ENCODE results near the gene KCNN1. TPM values are rescaled to one million over a fixed set of nuclear protein-coding genes. Genes with fewer than 3 reads are reported as not detected.

KCNN1 gene
- total RNA-seq, 6 experiments from 2014 or later, result not detected

DNA sequence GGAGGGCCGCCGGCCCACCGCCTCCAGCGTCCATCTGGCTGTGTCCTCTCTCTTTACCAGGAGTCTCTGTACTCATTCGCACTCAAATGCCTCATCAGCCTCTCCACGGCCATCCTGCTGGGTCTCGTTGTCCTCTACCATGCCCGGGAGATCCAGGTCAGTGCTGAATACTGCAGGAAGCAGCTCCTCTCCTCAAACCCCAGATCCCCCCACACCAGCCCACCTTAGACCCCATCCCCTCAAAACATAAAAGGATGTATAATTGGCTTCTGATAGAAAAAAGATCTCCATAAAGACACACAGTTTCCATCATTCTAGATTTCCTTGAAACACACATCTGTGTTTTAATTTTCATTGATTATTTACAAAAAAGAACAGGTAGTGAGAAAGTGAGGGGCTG, 8.1 kb downstream of the KCNN1 start:
- Mint-ChIP-seq H3K4me3 (no peak overlapping the region), H3K4me1 (ENCODE audit: low read depth) (no peaks in the 10 kb centered on the region), H3K36me3 (ENCODE audit: low read depth) (no peaks in the 10 kb centered on the region), H3K9me3 (no peaks in the 10 kb centered on the region), H3K27me3 (ENCODE audit: insufficient read depth) (peaks cover 11% of the 10 kb centered on the region), H3K27ac (no peak overlapping the region)
- DNase-seq, result no peak
- TF ChIP-seq, protein P1, sequence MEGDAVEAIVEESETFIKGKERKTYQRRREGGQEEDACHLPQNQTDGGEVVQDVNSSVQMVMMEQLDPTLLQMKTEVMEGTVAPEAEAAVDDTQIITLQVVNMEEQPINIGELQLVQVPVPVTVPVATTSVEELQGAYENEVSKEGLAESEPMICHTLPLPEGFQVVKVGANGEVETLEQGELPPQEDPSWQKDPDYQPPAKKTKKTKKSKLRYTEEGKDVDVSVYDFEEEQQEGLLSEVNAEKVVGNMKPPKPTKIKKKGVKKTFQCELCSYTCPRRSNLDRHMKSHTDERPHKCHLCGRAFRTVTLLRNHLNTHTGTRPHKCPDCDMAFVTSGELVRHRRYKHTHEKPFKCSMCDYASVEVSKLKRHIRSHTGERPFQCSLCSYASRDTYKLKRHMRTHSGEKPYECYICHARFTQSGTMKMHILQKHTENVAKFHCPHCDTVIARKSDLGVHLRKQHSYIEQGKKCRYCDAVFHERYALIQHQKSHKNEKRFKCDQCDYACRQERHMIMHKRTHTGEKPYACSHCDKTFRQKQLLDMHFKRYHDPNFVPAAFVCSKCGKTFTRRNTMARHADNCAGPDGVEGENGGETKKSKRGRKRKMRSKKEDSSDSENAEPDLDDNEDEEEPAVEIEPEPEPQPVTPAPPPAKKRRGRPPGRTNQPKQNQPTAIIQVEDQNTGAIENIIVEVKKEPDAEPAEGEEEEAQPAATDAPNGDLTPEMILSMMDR (IDR thresholded peaks at IDR 0.05), result no peak

DNA sequence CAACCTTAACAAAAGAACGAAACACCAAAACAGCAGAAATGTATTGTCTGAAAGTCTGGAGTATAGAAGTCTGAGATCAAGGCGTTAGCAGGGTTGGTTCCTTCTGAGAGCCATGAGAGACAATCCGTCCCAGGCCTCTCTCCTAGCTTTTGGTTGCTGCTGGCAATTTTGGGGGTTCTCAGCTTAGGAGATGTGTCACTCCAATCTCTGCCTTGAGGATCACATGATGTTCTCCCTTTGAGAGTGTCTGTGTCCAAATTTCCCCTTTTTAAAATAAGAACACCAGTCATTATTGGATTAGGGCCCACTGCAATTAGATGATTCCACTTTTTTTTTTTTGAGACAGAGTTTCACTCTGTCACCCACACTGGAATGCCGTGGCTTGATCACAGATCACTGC, 10.1 kb downstream of the KCNN1 start:
- H3K27ac Mint-ChIP-seq, result no peak overlapping the region
- H3K9me3 Mint-ChIP-seq, result no peaks in the 10 kb centered on the region
- peaks cover 16% of the 10 kb centered on the region for H3K27me3 Mint-ChIP-seq (ENCODE audit: insufficient read depth)
- H3K4me1 Mint-ChIP-seq (ENCODE audit: low read depth), result no peaks in the 10 kb centered on the region
- no peak overlapping the region for H3K4me3 Mint-ChIP-seq
- H3K36me3 Mint-ChIP-seq (ENCODE audit: low read depth), result no peaks in the 10 kb centered on the region
- TF ChIP-seq, protein P1 (IDR thresholded peaks at IDR 0.05), result no peak
- DNase-seq, result no peak

DNA sequence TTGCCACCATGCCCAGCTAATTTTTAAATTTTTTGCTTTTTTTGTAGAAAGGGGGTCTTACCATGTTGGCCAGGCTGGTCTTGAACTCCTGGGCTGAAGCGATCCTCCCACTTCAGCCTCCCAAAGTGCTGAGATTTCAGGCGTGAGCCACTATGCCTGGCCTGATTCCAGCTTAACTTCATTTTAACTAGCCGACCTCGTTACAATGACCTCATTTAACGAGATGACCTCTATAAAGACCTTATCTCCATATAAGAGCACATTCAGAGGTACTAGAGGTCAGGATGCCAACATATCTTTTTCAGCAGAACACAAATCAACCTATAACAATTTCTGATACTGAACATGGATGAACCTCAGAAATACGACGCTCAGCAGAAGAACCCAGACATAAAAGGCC, 10.6 kb downstream of the KCNN1 start:
- Mint-ChIP-seq H3K4me1 (ENCODE audit: low read depth) (no peaks in the 10 kb centered on the region), H3K4me3 (no peak overlapping the region), H3K9me3 (no peaks in the 10 kb centered on the region), H3K36me3 (ENCODE audit: low read depth) (no peaks in the 10 kb centered on the region), H3K27me3 (ENCODE audit: insufficient read depth) (peaks cover 15% of the 10 kb centered on the region), H3K27ac (no peak overlapping the region)
- TF ChIP-seq, protein P1 (IDR thresholded peaks at IDR 0.05), result no peak
- DNase-seq, result no peak

DNA sequence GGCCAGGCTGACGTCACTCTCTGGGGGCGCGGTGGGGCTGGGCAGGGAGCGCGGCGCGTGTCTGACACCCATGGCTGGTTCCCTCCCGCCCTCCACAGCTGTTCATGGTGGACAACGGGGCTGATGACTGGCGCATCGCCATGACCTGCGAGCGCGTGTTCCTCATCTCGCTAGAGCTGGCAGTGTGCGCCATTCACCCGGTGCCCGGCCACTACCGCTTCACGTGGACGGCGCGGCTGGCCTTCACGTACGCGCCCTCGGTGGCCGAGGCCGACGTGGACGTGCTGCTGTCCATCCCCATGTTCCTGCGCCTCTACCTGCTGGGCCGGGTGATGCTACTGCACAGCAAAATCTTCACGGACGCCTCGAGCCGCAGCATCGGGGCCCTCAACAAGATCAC, 14.7 kb downstream of the KCNN1 start:
- Mint-ChIP-seq H3K9me3 (no peaks in the 10 kb centered on the region), H3K36me3 (ENCODE audit: low read depth) (no peaks in the 10 kb centered on the region), H3K27ac (no peak overlapping the region), H3K27me3 (ENCODE audit: insufficient read depth) (peaks cover 5% of the 10 kb centered on the region; the same call in 1 of the 2 replicates), H3K4me3 (no peak overlapping the region), H3K4me1 (ENCODE audit: low read depth) (no peaks in the 10 kb centered on the region)
- DNase-seq, result no peak
- TF ChIP-seq, protein P1 (IDR thresholded peaks at IDR 0.05), result no peak

DNA sequence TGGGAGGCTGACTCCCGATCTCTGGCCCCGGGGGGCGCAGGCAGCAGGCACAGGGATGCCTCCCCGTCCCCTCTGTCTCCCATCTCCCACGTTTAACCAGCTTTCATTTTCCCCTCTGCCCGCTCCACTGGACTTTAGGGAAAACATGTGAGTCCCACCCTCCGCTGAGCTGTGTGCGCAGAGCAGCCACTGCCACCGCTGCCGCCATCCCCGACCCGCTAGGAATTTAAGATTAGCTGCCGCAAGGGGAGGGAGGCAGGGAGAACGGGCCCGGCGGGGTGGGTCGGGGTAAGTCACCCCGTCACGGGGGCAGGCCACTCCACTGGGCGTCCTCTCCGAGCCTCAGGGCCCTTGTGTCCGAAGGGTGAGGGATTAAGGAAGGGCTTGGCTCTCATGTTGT, 15.5 kb downstream of the KCNN1 start:
- peaks cover 5% of the 10 kb centered on the region; the same call in 1 of the 2 replicates for H3K27me3 Mint-ChIP-seq (ENCODE audit: insufficient read depth)
- no peak overlapping the region for H3K4me3 Mint-ChIP-seq
- no peaks in the 10 kb centered on the region for H3K4me1 Mint-ChIP-seq (ENCODE audit: low read depth)
- H3K9me3 Mint-ChIP-seq, result no peaks in the 10 kb centered on the region
- TF ChIP-seq, protein P1 (IDR thresholded peaks at IDR 0.05), result no peak
- H3K27ac Mint-ChIP-seq, result no peak overlapping the region
- no peaks in the 10 kb centered on the region for H3K36me3 Mint-ChIP-seq (ENCODE audit: low read depth)
- no peak for DNase-seq

Data from HFFc6 (cell line).